Prostate gland (tissue), 2 donors: ENCODE measurements around the gene TMEM238L. TPM values are rescaled to one million over a fixed set of nuclear protein-coding genes. Genes with fewer than 3 reads are reported as not detected.

Experiments
- DNase-seq: peaks from one replicate; pipeline ENCODE4 v3.0.0-alpha.2; 2019; ENCODE audit warnings: low spot score
- H3K27ac ChIP-seq, 2 donors: fragments of 200-600 bp; sonication (generic); 2 replicates each; pipeline ENCODE4 v1.5.1; 2017 to 2019
- H3K27me3 ChIP-seq: fragments of 200-600 bp; sonication (generic); replicated peaks from 2 replicates; pipeline ENCODE4 v1.5.1; 2019; ENCODE audit not compliant: insufficient read depth
- H3K36me3 ChIP-seq, 2 donors: fragments of 200-600 bp; sonication (generic); 1 replicate in 1 of 2; 2 replicates in 1 of 2; pipeline versions ENCODE4 v1.5.1 to v1.8.1; 2017 to 2019
- H3K4me1 ChIP-seq: fragments of 200-600 bp; sonication (generic); replicated peaks from 2 replicates; pipeline ENCODE4 v1.5.1; 2019
- H3K4me3 ChIP-seq, 2 donors: fragments of 200-600 bp; sonication (generic); 2 replicates each; pipeline ENCODE4 v1.5.1; 2017 to 2019
- H3K9me3 ChIP-seq: fragments of 200-600 bp; sonication (generic); 2 replicates; pipeline ENCODE4 v1.5.1; 2017
- POLR2A ChIP-seq: fragments of 450-650 bp; IDR thresholded peaks from one replicate; pipeline ENCODE4 v1.6.1; 2016; ENCODE audit warnings: antibody characterized with exemption, mild to moderate bottlenecking
- POLR2AphosphoS5 ChIP-seq: sonication (generic); formaldehyde crosslinking; IDR thresholded peaks from one replicate; pipeline ENCODE4 v1.6.1; 2017; ENCODE audit warnings: antibody characterized with exemption
- WGBS: methylation state at CpG from one replicate; pipeline ENCODE4 v1.1.5; 2018; 5-methylcytosine and 5-hydroxymethylcytosine counted together
- intact Hi-C: fragments of 100-400 bp; cut with DNase I; formaldehyde crosslinking; loops from one replicate; pipeline ENCODE4 v1.14.2; 2022
- total RNA-seq, 2 donors: library from RNA; depleted of rRNA; stranded (reverse); fragments of >200 nt; gene quantifications; one replicate each; pipeline ENCODE4 v1.1.0, GENCODE V29; 2016
- TF ChIP-seq, protein P1 (sequence below), 4 experiments: fragments of 200-600 bp in 2 of 4; fragments of 450-650 bp in 2 of 4; sonication (generic) in 2 of 4; IDR thresholded peaks; 1 replicate in 3 of 4; 2 replicates in 1 of 4; pipeline ENCODE4 v1.5.1; 2016 to 2019; ENCODE audit warnings: antibody characterized with exemption in 4 of 4, mild to moderate bottlenecking in 2 of 4, moderate library complexity in 2 of 4

Gene TMEM238L
- total RNA-seq, 2 donors from 2014 or later = 7.7 to 12.0 TPM

DNA sequence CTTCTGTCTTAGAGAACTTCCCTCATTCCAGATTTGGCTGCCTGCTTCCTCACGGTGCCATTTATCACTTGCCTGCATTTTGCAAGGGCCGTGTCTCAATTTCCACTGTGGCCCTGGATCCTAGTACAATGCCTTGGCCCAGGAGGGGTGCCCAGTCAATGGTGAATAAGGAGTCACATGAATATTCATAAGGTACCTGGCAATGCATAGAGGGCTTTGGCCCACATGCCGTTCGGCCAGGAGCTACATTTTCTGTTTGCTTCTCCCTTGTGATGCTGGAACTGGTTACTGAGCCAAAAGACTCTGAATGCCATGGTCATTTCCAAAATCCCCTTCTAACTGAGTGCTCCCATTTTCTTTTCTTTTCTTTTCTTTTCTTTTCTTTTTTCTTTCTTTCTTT is 38.8 kb upstream of the TMEM238L start:
- intact Hi-C loops = no loop called here
- no peaks in the 10 kb centered on the region for H3K36me3 ChIP-seq
- H3K4me3 ChIP-seq = no peak overlapping the region
- H3K9me3 ChIP-seq = no peaks in the 10 kb centered on the region
- H3K4me1 ChIP-seq = no peaks in the 10 kb centered on the region
- no peaks in the 10 kb centered on the region for H3K27me3 ChIP-seq
- H3K27ac ChIP-seq = no peak overlapping the region
- peak; percentile 9 for DNase-seq
- no peak for TF ChIP-seq POLR2AphosphoS5
- TF ChIP-seq POLR2A = no peak
- TF ChIP-seq, protein P1, sequence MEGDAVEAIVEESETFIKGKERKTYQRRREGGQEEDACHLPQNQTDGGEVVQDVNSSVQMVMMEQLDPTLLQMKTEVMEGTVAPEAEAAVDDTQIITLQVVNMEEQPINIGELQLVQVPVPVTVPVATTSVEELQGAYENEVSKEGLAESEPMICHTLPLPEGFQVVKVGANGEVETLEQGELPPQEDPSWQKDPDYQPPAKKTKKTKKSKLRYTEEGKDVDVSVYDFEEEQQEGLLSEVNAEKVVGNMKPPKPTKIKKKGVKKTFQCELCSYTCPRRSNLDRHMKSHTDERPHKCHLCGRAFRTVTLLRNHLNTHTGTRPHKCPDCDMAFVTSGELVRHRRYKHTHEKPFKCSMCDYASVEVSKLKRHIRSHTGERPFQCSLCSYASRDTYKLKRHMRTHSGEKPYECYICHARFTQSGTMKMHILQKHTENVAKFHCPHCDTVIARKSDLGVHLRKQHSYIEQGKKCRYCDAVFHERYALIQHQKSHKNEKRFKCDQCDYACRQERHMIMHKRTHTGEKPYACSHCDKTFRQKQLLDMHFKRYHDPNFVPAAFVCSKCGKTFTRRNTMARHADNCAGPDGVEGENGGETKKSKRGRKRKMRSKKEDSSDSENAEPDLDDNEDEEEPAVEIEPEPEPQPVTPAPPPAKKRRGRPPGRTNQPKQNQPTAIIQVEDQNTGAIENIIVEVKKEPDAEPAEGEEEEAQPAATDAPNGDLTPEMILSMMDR (IDR thresholded peaks at IDR 0.05) = no peak
- WGBS = 51% methylated on average over 4 of the region's 4 CpGs

DNA sequence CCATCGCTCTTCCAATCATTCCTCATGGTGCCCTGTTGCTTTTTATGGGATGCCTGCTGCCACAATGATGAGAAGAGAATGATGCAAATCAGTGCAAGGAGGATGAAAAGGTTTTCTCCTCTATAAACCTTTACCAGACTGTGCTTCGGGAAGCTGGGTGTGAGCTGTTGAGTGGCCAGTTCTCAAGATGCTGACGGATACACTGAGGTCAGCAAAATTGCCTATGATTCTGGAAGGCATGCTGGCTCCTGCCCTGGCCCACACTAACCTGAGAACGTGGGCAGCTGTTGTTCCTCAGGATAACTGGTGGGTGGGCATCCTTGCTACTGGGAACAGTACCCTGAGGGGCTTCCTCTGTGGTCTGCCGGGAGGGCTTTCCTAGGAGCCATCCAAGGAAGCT is 34.8 kb upstream of the TMEM238L start:
- intact Hi-C loops = no loop called here
- no peaks in the 10 kb centered on the region for H3K4me1 ChIP-seq
- H3K9me3 ChIP-seq = no peaks in the 10 kb centered on the region
- no peak overlapping the region for H3K4me3 ChIP-seq
- DNase-seq = no peak
- H3K36me3 ChIP-seq = no peaks in the 10 kb centered on the region
- H3K27ac ChIP-seq = no peak overlapping the region
- H3K27me3 ChIP-seq = no peaks in the 10 kb centered on the region
- TF ChIP-seq POLR2A (no peak), POLR2AphosphoS5 (no peak)
- TF ChIP-seq, protein P1 (IDR thresholded peaks at IDR 0.05) = no peak
- 80% methylated on average over 5 of the region's 5 CpGs for WGBS

DNA sequence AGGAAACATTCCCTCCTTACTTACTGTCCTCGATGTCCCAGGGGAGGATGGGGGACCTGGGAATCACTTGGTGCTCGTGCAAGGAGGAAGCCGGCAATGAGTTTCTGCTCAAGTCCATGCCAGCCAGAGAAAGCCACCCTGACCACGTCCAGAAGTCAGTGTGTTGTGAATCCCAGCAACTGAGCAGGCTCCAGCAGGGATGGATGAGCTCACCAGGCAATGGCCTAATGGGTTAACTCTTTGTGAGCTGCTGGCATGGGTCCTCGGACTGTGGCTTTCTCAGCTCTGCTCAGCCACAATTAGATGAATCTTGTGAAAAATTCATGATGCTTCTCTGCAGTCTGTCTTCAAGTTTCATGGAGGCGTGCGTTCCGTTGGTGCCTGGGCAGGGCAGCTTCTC is 34.0 kb upstream of the TMEM238L start, which contains the start of gene PIRT:
Gene PIRT, minus strand, starts transcription at position 167 of the 400 bp plus-strand sequence. CDS start 12,442 bp downstream, outside the sequence.
- TF ChIP-seq, protein P1 (IDR thresholded peaks at IDR 0.05) = no peak
- TF ChIP-seq POLR2A = no peak
- no peak for TF ChIP-seq POLR2AphosphoS5
- DNase-seq = no peak
- H3K4me3 ChIP-seq = no peak within 1 kb of the TSS
- no peak within 1 kb of the TSS for H3K27ac ChIP-seq
- 82% methylated on average over 8 of the region's 8 CpGs for WGBS
- no peaks in the 10 kb centered on the region for H3K9me3 ChIP-seq
- H3K4me1 ChIP-seq = no peaks in the 10 kb centered on the region
- intact Hi-C loops = no loop called here
- H3K27me3 ChIP-seq = no peaks in the 10 kb centered on the region
- no peaks in the 10 kb centered on the region for H3K36me3 ChIP-seq

DNA sequence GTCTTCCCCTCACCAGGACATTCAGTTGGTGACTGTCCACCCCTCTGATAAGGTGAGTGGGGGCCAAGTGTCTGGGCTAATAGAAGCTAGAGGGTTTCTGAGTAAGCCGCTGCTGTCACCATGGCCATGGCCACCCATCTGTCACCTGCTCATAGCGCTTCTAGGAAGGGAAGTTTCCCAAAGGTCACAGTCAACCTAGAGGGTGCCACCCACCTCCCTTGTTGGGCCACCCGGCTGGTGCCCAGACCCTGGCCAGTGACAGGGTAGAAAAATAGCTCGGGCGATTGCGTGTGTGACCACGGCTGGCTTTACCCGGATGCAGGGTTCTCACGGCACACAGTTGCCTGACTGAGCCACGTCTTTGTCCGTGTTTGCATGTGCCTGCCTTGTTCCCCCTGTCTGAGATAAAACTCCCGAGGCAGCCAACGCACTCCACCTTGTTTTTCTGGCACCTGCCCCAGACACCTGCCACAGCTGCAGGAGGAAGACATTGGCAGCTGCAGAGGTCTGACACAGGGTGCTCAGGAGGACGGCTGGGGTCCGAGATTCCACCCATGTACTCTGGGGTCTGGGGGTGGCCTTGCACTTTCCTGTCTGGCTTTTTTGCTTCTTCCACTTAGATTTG is 33.2 kb upstream of the TMEM238L start:
- no peak for DNase-seq
- no peak for TF ChIP-seq POLR2A
- no peak for TF ChIP-seq POLR2AphosphoS5
- TF ChIP-seq, protein P1 (IDR thresholded peaks at IDR 0.05) = no peak
- H3K27ac ChIP-seq = no peak overlapping the region
- H3K27me3 ChIP-seq = no peaks in the 10 kb centered on the region
- 61% methylated on average over 15 of the region's 15 CpGs for WGBS
- H3K4me1 ChIP-seq = no peaks in the 10 kb centered on the region
- H3K36me3 ChIP-seq = no peaks in the 10 kb centered on the region
- no peak overlapping the region for H3K4me3 ChIP-seq
- intact Hi-C loops = no loop called here
- H3K9me3 ChIP-seq = no peaks in the 10 kb centered on the region

DNA sequence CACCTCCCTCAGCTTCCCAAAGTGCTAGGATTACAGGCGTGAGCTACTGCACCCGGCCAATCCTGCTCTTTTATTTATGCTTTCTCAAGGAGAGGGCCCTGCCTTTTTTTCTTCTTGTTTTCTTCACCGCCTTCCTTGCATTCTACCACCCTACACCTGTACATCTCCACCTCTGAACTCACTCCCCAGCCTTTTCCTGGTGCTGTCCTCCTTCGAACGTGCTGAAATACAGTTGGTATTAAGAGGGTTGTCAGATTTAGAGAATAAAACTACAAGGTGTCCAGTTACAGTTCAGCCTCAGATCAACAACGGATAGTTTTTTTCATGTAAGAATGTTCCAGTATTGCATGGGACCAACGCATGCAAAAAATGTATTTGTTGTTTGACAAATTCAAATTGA is 32.2 kb upstream of the TMEM238L start:
- H3K27me3 ChIP-seq = no peaks in the 10 kb centered on the region
- no peak for DNase-seq
- H3K36me3 ChIP-seq = no peaks in the 10 kb centered on the region
- intact Hi-C loops = no loop called here
- TF ChIP-seq, protein P1 (IDR thresholded peaks at IDR 0.05) = no peak
- TF ChIP-seq POLR2A (no peak), POLR2AphosphoS5 (no peak)
- H3K9me3 ChIP-seq = no peaks in the 10 kb centered on the region
- H3K4me3 ChIP-seq = no peak overlapping the region
- H3K27ac ChIP-seq = no peak overlapping the region
- no peaks in the 10 kb centered on the region for H3K4me1 ChIP-seq
- 72% methylated on average over 7 of the region's 7 CpGs for WGBS
